ENCODE results near the gene SPATA6L. TPM values are rescaled to one million over a fixed set of nuclear protein-coding genes. Genes with fewer than 3 reads are reported as not detected.

Gene SPATA6L
- total and polyA plus RNA-seq, 2 of the 13 experiments (the other 11 are each of a cell fraction or from before 2014, with no cell fraction given) = 1.1 to 1.9 TPM

- TF ChIP-seq, protein P1, sequence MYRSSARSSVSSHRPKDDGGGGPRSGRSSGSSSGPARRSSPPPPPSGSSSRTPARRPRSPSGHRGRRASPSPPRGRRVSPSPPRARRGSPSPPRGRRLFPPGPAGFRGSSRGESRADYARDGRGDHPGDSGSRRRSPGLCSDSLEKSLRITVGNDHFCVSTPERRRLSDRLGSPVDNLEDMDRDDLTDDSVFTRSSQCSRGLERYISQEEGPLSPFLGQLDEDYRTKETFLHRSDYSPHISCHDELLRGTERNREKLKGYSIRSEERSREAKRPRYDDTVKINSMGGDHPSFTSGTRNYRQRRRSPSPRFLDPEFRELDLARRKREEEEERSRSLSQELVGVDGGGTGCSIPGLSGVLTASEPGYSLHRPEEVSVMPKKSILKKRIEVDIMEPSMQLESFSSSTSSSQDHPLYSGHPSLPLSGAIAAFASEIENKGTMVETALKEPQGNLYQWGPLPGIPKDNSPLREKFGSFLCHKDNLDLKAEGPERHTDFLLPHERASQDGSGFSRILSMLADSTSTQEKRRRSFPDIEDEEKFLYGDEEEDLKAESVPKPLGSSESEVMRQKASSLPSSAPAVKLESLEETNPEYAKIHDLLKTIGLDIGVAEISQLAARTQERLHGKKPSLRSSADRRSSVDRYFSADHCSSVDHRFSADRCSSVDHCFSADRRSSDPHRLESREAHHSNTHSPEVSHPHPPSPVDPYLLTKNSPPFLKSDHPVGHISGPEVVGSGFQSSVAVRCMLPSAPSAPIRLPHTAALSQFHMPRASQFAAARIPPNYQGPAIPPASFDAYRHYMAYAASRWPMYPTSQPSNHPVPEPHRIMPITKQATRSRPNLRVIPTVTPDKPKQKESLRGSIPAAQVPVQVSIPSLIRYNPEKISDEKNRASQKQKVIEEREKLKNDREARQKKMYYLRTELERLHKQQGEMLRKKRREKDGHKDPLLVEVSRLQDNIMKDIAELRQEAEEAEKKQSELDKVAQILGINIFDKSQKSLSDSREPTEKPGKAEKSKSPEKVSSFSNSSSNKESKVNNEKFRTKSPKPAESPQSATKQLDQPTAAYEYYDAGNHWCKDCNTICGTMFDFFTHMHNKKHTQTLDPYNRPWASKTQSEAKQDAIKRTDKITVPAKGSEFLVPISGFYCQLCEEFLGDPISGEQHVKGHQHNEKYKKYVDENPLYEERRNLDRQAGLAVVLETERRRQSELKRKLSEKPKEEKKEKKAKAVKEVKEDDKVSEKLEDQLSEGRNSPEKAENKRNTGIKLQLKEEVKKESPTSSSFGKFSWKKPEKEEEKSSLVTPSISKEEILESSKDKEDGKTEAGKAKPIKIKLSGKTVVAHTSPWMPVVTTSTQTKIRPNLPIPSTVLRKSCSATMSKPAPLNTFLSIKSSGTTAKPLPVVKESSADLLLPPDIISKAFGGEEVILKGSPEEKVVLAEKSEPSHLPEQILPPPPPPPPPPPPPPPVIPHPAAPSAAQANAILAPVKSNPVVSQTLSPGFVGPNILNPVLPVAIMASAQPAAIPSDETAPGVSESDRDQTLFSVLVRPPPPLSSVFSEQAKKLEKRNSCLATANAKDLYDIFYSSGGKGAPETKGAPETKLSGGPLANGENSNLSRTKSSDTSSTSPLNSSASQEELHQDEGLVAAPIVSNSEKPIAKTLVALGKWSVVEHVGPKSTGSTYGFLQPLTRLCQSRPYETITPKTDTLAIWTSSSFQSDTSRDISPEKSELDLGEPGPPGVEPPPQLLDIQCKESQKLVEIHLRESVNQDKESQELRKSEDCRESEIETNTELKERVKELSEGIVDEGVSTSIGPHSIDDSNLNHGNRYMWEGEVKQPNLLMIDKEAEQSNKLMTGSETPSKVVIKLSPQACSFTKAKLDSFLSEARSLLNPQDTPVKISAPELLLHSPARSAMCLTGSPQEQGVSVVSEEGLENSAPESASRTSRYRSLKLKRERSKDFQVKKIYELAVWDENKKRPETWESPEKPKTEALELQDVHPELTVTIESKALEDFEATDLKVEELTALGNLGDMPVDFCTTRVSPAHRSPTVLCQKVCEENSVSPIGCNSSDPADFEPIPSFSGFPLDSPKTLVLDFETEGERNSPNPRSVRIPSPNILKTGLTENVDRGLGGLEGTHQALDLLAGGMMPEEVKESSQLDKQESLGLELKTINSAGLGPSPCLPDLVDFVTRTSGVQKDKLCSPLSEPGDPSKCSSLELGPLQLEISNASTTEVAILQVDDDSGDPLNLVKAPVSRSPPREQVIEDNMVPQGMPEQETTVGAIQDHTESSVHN (CRISPR knock-in tag; IDR thresholded peaks at IDR 0.05) = no peak
- TF ChIP-seq ZNF431 (CRISPR knock-in tag; IDR thresholded peaks at IDR 0.05; ENCODE audit: borderline replicate concordance, low read depth) (no peak), U2AF1 (optimal IDR thresholded peaks at IDR 0.05; ENCODE audit: low read depth, low read length) (no peak), BCLAF1 (IDR thresholded peaks at IDR 0.05) (no peak), KLF16 (CRISPR knock-in tag; IDR thresholded peaks at IDR 0.05) (peak in 1 of 2 experiments; percentile 46; a peak in 1 of 4 replicates)
These were observed 33.8 kb upstream of the SPATA6L start (continued) for GRCh38 chr9:4700091-4700490.

Data from HepG2 (cell line).